Loucy (cell line): Measurements from ENCODE around the gene UGT1A9.
"Not testable (repeated sequence)": the region's sequence is repeated elsewhere in the genome, so short reads cannot be mapped to it uniquely, and the experiment has no call there.

Experiments
- EZH2phosphoT487 ChIP-seq: fragments of 200-600 bp; IDR thresholded peaks from 2 replicates; pipeline ENCODE4 v1.6.1; 2018; ENCODE audit warnings: antibody characterized with exemption, mild to moderate bottlenecking, moderate library complexity, borderline replicate concordance
- TF ChIP-seq, protein P1 (sequence below): fragments of 200-600 bp; sonication (generic); conservative IDR thresholded peaks from 2 replicates; pipeline ENCODE4 v1.5.1; 2014; ENCODE audit warnings: mild to moderate bottlenecking, antibody characterized with exemption, low read length

DNA sequence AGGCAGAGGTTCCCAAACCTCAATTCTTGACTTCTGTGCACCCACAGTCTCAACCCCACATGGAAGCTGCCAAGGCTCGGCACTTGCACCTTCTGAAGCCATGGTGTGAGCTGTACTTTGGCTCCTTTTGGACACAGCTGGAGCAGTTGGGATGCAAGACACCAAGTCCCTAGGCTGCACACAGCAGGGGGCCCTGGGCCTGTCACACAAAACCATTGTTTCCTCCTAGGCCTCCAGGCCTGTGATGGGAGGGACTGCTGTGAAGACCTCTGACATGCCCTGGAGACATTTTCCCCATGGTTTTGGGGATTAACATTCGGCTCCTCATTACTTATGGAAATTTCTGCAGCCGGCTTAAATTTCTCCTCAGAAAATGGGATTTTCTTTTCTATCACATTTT is 25.7 kb upstream of the UGT1A9 start:
- TF ChIP-seq, protein P1, sequence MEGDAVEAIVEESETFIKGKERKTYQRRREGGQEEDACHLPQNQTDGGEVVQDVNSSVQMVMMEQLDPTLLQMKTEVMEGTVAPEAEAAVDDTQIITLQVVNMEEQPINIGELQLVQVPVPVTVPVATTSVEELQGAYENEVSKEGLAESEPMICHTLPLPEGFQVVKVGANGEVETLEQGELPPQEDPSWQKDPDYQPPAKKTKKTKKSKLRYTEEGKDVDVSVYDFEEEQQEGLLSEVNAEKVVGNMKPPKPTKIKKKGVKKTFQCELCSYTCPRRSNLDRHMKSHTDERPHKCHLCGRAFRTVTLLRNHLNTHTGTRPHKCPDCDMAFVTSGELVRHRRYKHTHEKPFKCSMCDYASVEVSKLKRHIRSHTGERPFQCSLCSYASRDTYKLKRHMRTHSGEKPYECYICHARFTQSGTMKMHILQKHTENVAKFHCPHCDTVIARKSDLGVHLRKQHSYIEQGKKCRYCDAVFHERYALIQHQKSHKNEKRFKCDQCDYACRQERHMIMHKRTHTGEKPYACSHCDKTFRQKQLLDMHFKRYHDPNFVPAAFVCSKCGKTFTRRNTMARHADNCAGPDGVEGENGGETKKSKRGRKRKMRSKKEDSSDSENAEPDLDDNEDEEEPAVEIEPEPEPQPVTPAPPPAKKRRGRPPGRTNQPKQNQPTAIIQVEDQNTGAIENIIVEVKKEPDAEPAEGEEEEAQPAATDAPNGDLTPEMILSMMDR = not testable (repeated sequence)
- not testable (repeated sequence) for TF ChIP-seq EZH2phosphoT487
